CD4-positive, alpha-beta T cell (primary cell): ENCODE results near the gene CWC22. TPM values are rescaled to one million over a fixed set of nuclear protein-coding genes. Genes with fewer than 3 reads are reported as not detected.

Experiments used
- ATAC-seq: fragments of 200-7000 bp; cut with Tn5 transposase; one replicate; pipeline ENCODE4 v1.10.0; 2022; ENCODE audit warnings: mild to moderate bottlenecking; ENCODE audit not compliant: poor library complexity
- CTCF ChIA-PET: fragments of 350-600 bp; sonication (Branson Sonifier 250); formaldehyde crosslinking; loops from one replicate; lab custom pipeline; 2021; ENCODE audit warnings: antibody characterized with exemption, inconsistent platforms; lab: Charles Lee
- POLR2A ChIA-PET: fragments of 350-600 bp; sonication (Branson Sonifier 250); formaldehyde crosslinking; loops from one replicate; lab custom pipeline; 2021; ENCODE audit warnings: antibody characterized with exemption, inconsistent platforms; lab: Charles Lee
- DNase-seq, 14 experiments: peaks; one replicate each; pipeline ENCODE4 v3.0.0-alpha.2; 2013 to 2020; ENCODE audit warnings: mixed read lengths in 2 of 14
- H3K27ac ChIP-seq, 2 donors: one replicate each; pipeline versions ENCODE4 v1.5.1 to v1.7.0; 2013; ENCODE audit warnings: low read length in 2 of 2, low read depth in 1 of 2, mild to moderate bottlenecking in 1 of 2
- H3K27me3 ChIP-seq, 2 experiments: 1 replicate in 1 of 2; 2 replicates in 1 of 2; pipeline versions ENCODE4 v1.6.1 to v1.7.0; 2013; ENCODE audit warnings: low read length in 2 of 2, control low read depth in 1 of 2, mild to moderate bottlenecking in 1 of 2, moderate library complexity in 1 of 2; ENCODE audit not compliant: insufficient read depth in 2 of 2, control insufficient read depth in 1 of 2
- H3K36me3 ChIP-seq: one replicate; pipeline ENCODE4 v1.6.1; 2013; ENCODE audit warnings: low read length, control low read depth; ENCODE audit not compliant: insufficient read depth
- H3K4me1 ChIP-seq: one replicate; pipeline ENCODE4 v1.6.1; 2013; ENCODE audit warnings: low read length, control low read depth; ENCODE audit not compliant: insufficient read depth
- H3K4me3 ChIP-seq: one replicate; pipeline ENCODE4 v1.5.1; 2013; ENCODE audit warnings: mild to moderate bottlenecking, low read length, moderate library complexity
- H3K9me3 ChIP-seq, 2 experiments: 1 replicate in 1 of 2; 2 replicates in 1 of 2; pipeline versions ENCODE4 v1.6.1 to v1.7.0; 2013; ENCODE audit warnings: low read length in 2 of 2, mild to moderate bottlenecking in 2 of 2, control low read depth in 1 of 2, moderate library complexity in 1 of 2; ENCODE audit not compliant: control insufficient read depth in 1 of 2, insufficient read depth in 1 of 2
- H3K27ac Mint-ChIP-seq: one replicate; pipeline ENCODE4 v1.8.0; 2020; ENCODE audit warnings: mixed read lengths
- H3K27me3 Mint-ChIP-seq: one replicate; pipeline ENCODE4 v1.8.0; 2021; ENCODE audit warnings: mixed read lengths
- H3K36me3 Mint-ChIP-seq: one replicate; pipeline ENCODE4 v1.8.0; 2021; ENCODE audit warnings: low read depth, mixed read lengths
- H3K4me1 Mint-ChIP-seq: one replicate; pipeline ENCODE4 v1.8.0; 2021; ENCODE audit warnings: low read depth, mixed read lengths
- H3K4me3 Mint-ChIP-seq: one replicate; pipeline ENCODE4 v1.8.0; 2020; ENCODE audit warnings: mild to moderate bottlenecking, mixed read lengths
- H3K9me3 Mint-ChIP-seq: one replicate; pipeline ENCODE4 v1.8.0; 2020; ENCODE audit warnings: mixed read lengths
- CTCF ChIP-seq: fragments of 200-600 bp; IDR thresholded peaks from one replicate; pipeline ENCODE4 v1.8.0; 2022; ENCODE audit warnings: antibody characterized with exemption, mild to moderate bottlenecking
- intact Hi-C, 2 experiments: fragments of 100-400 bp; cut with DNase I in 1 of 2; cut with micrococcal nuclease in 1 of 2; formaldehyde crosslinking; loops; one replicate each; pipeline versions ENCODE4 v1.15.1 to v1.9.0; 2023 to 2025; cut with DNase I, micrococcal nuclease
- total RNA-seq, 174 experiments: library from RNA in 2 of 174; stranded (reverse) in 2 of 174; gene quantifications; one replicate each; pipeline ENCODE4 v1.2.3 and lab custom pipeline; 2021 to 2026

The CWC22 gene
- total RNA-seq, 2 experiments from 2014 or later: 11.8 to 12.0 TPM

- no peaks in the 10 kb centered on the region for H3K9me3 ChIP-seq
- Mint-ChIP-seq H3K4me1 (no peaks in the 10 kb centered on the region), H3K9me3 (no peaks in the 10 kb centered on the region), H3K36me3 (peaks cover 96% of the 10 kb centered on the region), H3K27me3 (no peaks in the 10 kb centered on the region), H3K4me3 (no peak overlapping the region), H3K27ac (no peak overlapping the region)
- intact Hi-C loops: no loop called here
- ATAC-seq (no peak), DNase-seq (no peak)
- no peak for TF ChIP-seq CTCF
- no peaks in the 10 kb centered on the region for H3K27me3 ChIP-seq
- ChIA-PET POLR2A (no interaction called here), CTCF (no interaction called here)
- H3K4me3 ChIP-seq: no peak overlapping the region
- no peaks in the 10 kb centered on the region for H3K4me1 ChIP-seq
- peaks cover 92% of the 10 kb centered on the region for H3K36me3 ChIP-seq
- H3K27ac ChIP-seq: no peak overlapping the region
Measured at GRCh38 chr2:179983250-179983932, 23.7 kb downstream of the CWC22 start.

- Histone ChIP-seq H3K4me1 (no peaks in the 10 kb centered on the region), H3K27me3 (no peaks in the 10 kb centered on the region), H3K9me3 (no peaks in the 10 kb centered on the region), H3K27ac (no peak overlapping the region), H3K36me3 (peaks cover 76% of the 10 kb centered on the region), H3K4me3 (no peak overlapping the region)
- Mint-ChIP-seq H3K4me3 (no peak overlapping the region), H3K27me3 (no peaks in the 10 kb centered on the region), H3K9me3 (no peaks in the 10 kb centered on the region), H3K36me3 (peaks cover 90% of the 10 kb centered on the region), H3K4me1 (no peaks in the 10 kb centered on the region), H3K27ac (no peak overlapping the region)
- ChIA-PET POLR2A (no interaction called here), CTCF (no interaction called here)
- TF ChIP-seq CTCF: no peak
- DNase-seq (no peak), ATAC-seq (no peak)
- intact Hi-C loops: no loop called here
Measured at GRCh38 chr2:179981085-179981484, 26.0 kb downstream of the CWC22 start.

- H3K4me3 ChIP-seq: no peak overlapping the region
- no peak for TF ChIP-seq CTCF
- ChIA-PET POLR2A (interaction anchor here (0.6 kb wide), 1 partner anchor 74 kb away, joined by 3 read pairs; no protein-coding TSS in a partner anchor), CTCF (no interaction called here)
- Mint-ChIP-seq H3K27ac (no peak overlapping the region), H3K4me3 (no peak overlapping the region), H3K27me3 (no peaks in the 10 kb centered on the region), H3K4me1 (no peaks in the 10 kb centered on the region), H3K9me3 (no peaks in the 10 kb centered on the region), H3K36me3 (peaks cover 84% of the 10 kb centered on the region)
- ATAC-seq: no peak
- no peak for DNase-seq
- H3K9me3 ChIP-seq: no peaks in the 10 kb centered on the region
- H3K36me3 ChIP-seq: peaks cover 52% of the 10 kb centered on the region
- intact Hi-C loops: no loop called here
- no peaks in the 10 kb centered on the region for H3K4me1 ChIP-seq
- H3K27me3 ChIP-seq: no peaks in the 10 kb centered on the region
- H3K27ac ChIP-seq: no peak overlapping the region
Measured at GRCh38 chr2:179974761-179975160, 32.3 kb downstream of the CWC22 start.
